Measurements from ENCODE around the gene TRANK1. TPM values are rescaled to one million over a fixed set of nuclear protein-coding genes. Genes with fewer than 3 reads are reported as not detected.
A peak's percentile ranks its signal among the peaks of the same experiment; 100 is the strongest.
"Not testable (repeated sequence)": the region's sequence is repeated elsewhere in the genome, so short reads cannot be mapped to it uniquely, and the experiment has no call there.

TRANK1 gene
- total RNA-seq, 1 donor = 43.9 TPM

DNA sequence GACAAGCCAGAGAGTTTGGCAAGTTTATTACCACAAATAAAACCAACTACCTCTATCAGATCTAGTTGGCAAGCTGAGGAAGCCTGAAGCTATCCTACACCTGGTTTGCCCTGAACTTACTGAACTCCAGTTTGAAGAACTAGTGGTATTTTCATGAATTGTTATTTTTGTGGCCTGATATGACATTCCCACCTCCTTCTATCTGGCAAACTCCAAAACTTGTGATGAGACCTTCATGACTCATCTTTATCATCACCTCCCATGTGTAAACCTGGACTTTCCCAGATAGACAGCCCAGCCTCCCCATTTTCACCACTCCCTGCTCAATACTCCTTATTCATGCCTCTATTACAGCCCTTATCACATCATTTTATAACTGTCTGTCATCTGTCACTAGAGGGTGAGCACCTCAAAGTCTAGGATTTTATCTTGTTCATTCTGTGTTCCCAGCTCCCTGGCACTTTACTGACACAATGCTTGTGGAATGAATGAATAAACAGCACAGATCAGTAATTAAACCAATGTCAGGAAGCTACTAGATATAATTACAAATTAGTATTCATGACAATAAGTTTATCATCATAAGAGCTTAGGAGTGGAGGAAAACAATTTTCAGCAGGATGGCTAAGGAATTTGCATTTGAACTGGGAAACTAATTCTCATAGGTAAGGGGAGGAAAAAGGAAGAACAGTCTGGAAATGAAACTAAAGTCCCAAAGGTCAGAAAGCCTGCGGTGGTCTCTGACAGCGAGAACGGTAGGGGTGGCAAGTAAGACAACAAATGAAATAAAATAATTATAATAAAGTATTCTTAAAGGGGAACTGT lies 13.2 kb upstream of the TRANK1 start:
- DNase-seq (ENCODE audit: low read depth in 2 of 3, low spot score in 2 of 3) = no peak

- DNase-seq (ENCODE audit: low read depth in 2 of 3, low spot score in 2 of 3) = no peak
These were observed 12.2 kb upstream of the TRANK1 start for GRCh38 chr3:36957063-36957462.

DNA sequence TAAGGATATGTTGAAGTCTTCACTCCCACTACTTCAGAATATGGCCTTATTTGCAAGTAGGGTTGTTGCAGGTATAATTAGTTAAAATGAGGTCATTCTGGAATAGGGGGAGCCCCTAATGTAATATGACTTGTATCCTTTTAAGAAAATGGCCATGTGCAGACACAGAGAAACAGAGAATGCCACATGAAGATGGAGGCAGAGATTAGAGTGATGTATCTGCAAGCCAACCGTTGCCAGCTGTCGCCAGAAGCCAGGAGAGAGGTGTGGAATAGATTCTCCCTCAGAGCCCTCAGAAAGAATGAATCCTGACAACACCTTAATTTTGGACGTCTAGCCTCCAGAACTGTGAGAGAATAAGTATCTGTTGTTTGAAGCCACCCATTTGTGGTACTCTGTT lies 11.3 kb upstream of the TRANK1 start:
- no peak for DNase-seq (ENCODE audit: low read depth in 2 of 3, low spot score in 2 of 3)

DNA sequence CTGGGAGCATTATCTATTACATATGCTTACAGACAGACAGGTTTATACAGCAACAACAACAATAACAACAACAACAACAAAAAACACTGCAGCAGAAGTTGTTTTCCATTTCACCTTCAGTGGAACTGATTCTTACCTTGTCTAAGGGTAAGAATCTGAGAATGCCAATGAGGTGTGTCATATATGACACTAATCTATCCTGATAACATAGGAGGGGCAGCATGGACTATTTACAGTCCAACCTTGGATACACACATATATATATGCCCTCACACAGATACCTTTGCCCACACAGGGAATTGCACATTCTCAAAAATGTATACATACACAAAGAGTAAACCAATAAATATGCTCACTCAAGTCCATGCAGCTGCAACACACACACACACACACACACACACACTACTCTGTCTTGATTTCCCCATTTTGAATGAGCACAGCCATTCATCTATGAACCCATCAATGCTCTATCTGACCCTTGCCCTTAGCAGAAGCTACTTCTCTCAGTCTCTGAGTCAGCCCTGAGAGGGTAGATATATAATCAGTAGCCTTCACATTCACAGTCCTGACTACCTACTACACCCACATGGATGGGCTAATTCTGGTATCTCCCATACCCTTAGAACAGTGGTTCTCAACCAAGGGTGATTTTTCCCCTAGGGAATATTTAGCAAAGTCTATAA lies 9.7 kb upstream of the TRANK1 start:
- DNase-seq (ENCODE audit: low read depth in 2 of 3, low spot score in 2 of 3) = no peak

DNA sequence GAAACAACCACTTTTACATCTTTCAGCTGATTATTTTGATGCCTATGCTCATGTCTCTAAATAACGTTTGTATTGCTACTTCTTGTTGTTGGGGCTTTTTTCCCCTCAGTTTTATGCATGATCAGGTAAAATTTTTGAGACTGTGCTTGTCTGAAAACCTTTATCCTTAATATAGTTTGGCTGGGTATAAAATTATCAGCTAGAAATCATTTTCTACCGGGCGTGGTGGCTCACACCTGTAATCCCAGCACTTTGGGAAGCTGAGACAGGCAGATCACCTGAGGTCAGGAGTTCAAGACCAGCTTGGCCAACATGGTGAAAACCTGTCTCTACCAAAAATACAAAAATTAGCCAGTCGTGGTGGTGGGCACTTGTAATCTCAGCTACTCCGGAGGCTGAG lies 3.0 kb upstream of the TRANK1 start:
- not testable (repeated sequence) for DNase-seq (ENCODE audit: low read depth in 2 of 3, low spot score in 2 of 3)

DNA sequence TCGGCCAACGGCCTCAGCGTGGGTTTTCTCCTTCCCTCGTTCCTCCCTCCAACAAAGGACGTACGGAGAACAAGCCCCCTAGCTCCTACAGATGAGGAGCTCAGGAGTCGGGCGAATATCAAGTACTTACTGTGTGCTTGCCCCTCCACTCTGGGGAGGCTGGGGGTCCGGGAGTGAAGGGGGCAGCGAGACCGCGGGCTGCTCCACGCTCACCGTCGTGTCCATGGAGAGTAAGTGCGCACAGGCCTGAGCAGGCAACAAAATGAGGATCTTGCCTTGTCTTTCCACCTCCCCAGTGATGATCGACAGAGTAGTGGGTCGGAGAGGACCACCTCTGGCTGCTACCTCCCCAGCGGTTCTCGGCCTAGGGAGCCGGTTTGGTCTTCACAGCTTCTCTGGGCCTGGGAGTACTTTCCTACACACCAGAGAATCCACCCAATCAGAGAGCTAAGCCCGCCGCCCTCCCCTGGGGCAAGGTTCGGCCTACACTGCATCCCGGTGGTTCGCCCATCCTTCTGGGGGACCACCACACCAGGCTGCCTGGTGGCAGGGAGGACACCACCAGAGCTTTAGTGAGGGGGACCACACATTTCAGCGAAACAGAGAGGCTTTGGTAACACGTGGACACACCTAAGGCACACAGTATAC lies 603 bp upstream of the TRANK1 start:
- no peak for DNase-seq (ENCODE audit: low read depth in 2 of 3, low spot score in 2 of 3)

DNA sequence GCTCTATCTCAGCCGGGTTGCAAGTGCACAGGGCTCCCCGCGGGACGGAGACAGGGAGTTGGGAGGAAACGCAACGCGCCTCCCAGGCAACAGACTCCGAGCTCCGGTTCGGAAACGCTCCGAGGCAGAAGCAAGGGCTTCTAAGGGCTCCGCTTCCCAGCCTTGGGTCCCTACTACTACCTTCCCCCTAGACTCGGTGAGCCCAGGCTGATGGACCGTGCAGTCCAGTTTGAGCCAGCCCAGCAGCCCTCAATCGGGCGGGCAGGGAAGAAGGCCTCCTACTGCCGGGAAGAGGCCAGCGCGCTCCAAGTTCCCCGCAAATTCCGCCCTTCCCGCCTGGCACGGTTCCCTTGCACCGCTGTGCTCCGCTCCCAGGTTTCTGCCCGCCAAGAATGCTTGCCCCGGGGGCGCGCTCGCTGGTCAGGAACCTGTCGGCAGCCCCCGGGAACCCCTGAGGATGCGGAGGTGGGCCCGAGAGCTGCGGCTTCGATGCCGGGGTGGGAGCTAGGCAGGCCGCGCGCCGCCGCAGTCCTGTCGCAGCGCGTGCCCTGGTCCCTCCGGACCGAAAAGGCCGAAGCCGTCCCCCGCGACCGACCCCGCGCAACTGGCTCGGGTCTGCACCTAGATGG lies 728 bp downstream of the TRANK1 start:
- peak; percentile 14 to 39 (median 37) for DNase-seq (ENCODE audit: low read depth in 2 of 3, low spot score in 2 of 3)

DNA sequence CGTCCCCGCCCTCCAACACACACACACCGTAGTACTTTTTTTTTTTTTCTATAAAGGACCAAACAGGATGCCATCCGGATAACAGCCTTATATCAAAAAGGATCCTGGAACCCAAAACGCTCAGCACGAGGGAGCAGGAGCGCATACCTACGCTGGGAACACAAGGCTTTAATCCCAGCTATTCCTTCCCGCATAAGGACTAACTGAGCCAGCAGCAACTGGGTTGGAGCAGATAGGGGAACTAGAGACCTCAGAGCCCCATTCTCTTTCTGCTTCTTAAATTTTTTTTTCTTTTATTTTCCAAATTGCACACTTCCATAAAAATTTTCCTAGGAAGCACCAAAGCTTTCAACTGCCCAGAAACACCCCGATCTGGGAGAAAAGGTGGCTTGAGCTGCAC lies 1.3 kb downstream of the TRANK1 start:
- DNase-seq (ENCODE audit: low read depth in 2 of 3, low spot score in 2 of 3) = peak in 1 of 3 donors; percentile 18

GRCh38 chr3:36942638-36943248 lies 2.1 kb downstream of the TRANK1 start:
- no peak for DNase-seq (ENCODE audit: low read depth in 2 of 3, low spot score in 2 of 3)

- no peak for DNase-seq (ENCODE audit: low read depth in 2 of 3, low spot score in 2 of 3)
These were observed 3.2 kb downstream of the TRANK1 start for GRCh38 chr3:36941658-36942057.

- no peak for DNase-seq (ENCODE audit: low read depth in 2 of 3, low spot score in 2 of 3)
These were observed 3.7 kb downstream of the TRANK1 start for GRCh38 chr3:36941162-36941561.

DNA sequence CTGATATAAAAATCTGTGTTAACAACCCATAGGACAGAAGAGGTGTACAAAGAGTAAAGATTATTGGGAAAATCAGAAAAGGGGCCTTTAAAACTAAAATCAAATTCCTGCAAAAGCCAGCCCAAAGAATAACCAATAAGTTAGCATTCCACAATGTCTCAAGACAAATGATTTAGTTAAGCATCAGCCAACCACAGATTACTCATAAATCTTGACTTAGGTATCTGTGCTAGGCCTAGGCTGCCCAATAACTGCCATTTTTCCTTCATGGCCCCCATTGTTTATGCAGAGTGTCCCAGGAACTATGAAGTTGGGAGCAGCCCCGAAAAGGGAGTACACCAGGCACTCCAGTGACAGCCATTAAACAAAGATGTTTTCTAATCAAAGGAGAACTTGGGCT lies 7.4 kb downstream of the TRANK1 start:
- DNase-seq (ENCODE audit: low read depth in 2 of 3, low spot score in 2 of 3) = no peak

- no peak for DNase-seq (ENCODE audit: low read depth in 2 of 3, low spot score in 2 of 3)
These were observed 11.1 kb downstream of the TRANK1 start for GRCh38 chr3:36933540-36934296.

DNA sequence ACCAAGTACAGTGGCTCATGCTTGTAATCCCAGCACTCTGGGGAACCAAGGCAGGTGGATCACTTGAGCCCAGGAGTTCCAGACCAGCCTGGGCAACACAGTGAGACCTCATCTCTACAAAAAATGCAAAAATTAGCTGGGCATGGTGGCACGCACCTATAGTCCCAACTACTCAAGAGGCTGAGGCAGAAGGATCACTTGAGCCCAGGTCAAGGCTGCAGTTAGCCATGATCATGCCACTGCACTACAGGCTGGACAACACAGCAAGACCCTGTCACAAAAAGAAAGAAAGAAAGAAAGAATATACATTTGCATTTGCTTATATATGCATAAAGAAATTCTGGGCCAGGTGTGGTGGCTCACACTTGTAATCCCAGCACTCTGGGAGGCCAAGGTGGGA lies 13.4 kb downstream of the TRANK1 start:
- not testable (repeated sequence) for DNase-seq (ENCODE audit: low read depth in 2 of 3, low spot score in 2 of 3)

DNA sequence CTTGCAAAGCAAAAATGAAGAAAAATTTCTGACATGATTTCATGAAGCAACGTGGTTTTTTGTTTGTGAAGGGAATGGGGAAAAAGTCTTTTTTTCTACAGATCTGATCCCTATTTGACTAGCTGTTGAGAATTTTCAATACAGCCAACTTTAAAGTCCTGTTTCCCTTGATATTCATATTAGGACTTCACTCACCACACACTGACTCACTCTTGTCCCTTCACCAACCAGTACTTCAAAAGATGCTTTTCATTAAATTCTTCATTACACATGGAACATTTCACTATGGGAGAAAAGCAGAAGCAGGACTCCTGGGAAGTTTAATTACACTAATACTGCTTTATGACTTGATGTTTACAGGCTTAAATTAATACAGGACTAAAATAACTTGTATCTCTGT lies 16.6 kb downstream of the TRANK1 start:
- no peak for DNase-seq (ENCODE audit: low read depth in 2 of 3, low spot score in 2 of 3)

DNA sequence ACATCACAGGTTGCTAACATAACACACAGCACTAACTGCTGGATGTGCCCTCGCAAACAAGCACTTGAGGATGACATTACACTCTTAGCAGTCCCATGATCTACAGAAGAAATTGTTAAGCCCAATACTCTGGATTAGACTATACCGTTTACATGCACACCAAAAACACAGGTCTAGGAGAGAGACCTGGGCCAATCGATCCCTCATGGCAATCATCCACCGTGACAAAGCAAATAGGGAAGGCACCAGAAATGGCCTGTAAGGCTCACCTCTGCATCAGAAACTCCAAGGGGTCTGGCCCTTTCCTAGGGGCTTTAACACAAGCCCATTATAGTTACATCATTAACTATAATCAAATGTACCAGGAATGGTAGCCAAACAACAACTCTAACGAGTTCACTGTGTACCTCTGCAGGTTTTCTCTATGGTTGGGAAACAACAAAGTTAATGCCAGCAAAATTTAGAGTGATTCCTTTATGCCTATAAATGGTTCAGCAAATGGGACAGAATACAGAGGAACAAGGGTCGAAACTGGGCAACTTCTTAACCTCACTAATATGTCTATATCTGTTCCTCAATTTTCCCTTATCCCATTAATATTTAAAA lies 18.5 kb downstream of the TRANK1 start:
- DNase-seq (ENCODE audit: low read depth in 2 of 3, low spot score in 2 of 3) = no peak

DNA sequence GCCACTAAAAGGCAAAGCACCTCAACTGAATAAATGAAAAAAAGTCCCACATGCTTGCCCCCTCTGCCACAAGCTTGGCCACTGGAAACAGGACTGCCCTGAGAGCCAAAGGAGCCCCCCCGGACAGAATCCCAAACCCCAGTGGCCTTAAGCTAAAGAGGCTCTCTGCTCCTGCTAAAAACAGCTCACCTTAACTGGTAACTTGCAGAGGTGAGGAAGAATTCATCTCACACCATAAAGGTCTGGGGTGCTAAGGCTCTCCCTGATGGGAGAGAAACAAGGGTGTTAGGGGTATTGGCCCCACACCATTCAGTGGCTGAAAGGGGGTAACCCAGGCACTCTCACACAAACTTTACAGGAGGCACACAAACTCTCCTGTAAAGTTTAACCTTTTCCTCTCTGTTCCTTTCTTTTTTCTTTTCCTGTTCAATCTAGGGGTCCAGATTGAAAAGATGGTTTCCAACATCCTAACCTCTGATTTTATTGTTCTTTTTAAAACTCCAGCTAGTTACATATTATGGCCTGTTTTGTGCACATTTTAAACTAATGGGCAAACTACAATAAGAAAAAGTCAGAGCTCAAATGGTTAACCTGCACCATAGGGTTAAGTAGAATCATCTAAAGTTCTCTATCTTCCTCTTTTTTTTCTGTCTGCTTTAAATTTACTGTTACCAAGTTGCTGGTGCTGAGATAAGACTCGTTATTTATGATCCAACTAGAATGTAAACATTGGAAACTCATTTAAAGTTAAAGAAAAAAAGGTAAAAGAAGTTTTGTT lies 19.9 kb downstream of the TRANK1 start:
- peak in 1 of 3 donors; percentile 72 for DNase-seq (ENCODE audit: low read depth in 2 of 3, low spot score in 2 of 3)

DNA sequence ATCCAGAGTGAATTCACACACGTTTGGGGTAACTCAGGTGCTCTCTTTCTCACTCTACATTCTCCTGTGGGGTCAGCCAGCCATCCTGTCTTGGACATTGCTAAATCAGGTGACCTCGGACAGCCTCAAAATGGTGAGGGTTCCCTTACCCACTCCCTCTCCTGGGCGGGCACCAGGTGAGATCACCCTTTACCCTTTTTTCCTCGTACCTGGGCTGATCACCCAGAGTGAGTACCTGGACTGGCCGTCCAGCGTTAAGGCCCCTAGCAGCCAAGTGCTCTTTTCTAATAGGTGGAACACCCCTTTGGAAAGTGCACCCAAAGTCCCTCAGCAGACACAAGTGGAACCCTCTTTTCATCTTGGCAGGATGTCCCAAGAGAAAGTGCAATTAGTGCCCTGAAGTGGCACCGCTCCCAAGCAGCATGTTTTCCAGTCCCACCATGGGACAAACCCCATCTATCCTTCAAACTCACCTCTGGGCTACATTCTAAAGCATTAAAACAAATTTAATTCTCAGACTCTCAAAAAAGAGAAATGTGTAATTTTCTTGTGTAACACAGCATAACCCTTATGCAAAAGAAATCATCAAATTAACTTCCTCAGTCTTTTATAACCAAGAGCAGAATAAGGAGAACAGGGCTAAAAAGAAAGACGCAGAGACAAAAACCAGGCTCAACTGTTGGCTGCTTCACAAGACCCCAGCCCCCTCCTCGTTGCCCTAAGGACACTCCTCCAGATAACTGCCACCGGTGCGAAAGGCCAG lies 20.7 kb downstream of the TRANK1 start:
- DNase-seq (ENCODE audit: low read depth in 2 of 3, low spot score in 2 of 3) = peak in 1 of 3 donors; percentile 43

Data from hematopoietic multipotent progenitor cell (in vitro differentiated cells).